Astrocyte (in vitro differentiated cells and primary cell): ENCODE results near the gene RAB6A. TPM values are rescaled to one million over a fixed set of nuclear protein-coding genes. Genes with fewer than 3 reads are reported as not detected.

Experiments
- DNase-seq: peaks from one replicate; pipeline ENCODE4 v3.0.0-alpha.2; 2010; ENCODE audit warnings: low read depth
- FAIRE-seq: peaks from 2 replicates; lab custom pipeline; 2011; peaks lifted over from hg19 to GRCh38; lab: Jason Lieb, UNC
- H2AFZ ChIP-seq: 2 replicates; pipeline ENCODE4 v1.6.0; 2012; ENCODE audit warnings: low read depth, low read length, inconsistent platforms
- H3K27ac ChIP-seq: 2 replicates; pipeline ENCODE4 v1.5.1; 2011; ENCODE audit warnings: low read depth, low read length, inconsistent platforms
- H3K27me3 ChIP-seq: 2 replicates; pipeline ENCODE4 v1.6.0; 2011; ENCODE audit warnings: low read length, inconsistent platforms; ENCODE audit not compliant: insufficient read depth
- H3K36me3 ChIP-seq: 2 replicates; pipeline ENCODE4 v1.5.1; 2011; ENCODE audit warnings: low read length, inconsistent platforms; ENCODE audit not compliant: insufficient read depth
- H3K4me1 ChIP-seq: 2 replicates; pipeline ENCODE4 v1.5.1; 2011; ENCODE audit warnings: low read length, inconsistent platforms; ENCODE audit not compliant: insufficient read depth
- H3K4me2 ChIP-seq: 2 replicates; pipeline ENCODE4 v1.6.0; 2012; ENCODE audit warnings: low read length, inconsistent platforms
- H3K4me3 ChIP-seq: 2 replicates; pipeline ENCODE4 v1.5.1; 2011; ENCODE audit warnings: low read depth, mild to moderate bottlenecking, low read length, inconsistent platforms; ENCODE audit not compliant: insufficient read depth
- H3K79me2 ChIP-seq: 2 replicates; pipeline ENCODE4 v1.6.0; 2012; ENCODE audit warnings: mild to moderate bottlenecking, low read length, inconsistent platforms; ENCODE audit not compliant: insufficient read depth
- H3K9ac ChIP-seq: 2 replicates; pipeline ENCODE4 v1.6.0; 2012; ENCODE audit warnings: mild to moderate bottlenecking, low read length, inconsistent platforms
- H3K9me3 ChIP-seq: 2 replicates; pipeline ENCODE4 v1.5.1; 2012; ENCODE audit warnings: low read depth, mild to moderate bottlenecking, low read length, inconsistent platforms; ENCODE audit not compliant: insufficient read depth
- H4K20me1 ChIP-seq: 2 replicates; pipeline ENCODE4 v1.6.0; 2012; ENCODE audit warnings: low read length, inconsistent platforms; ENCODE audit not compliant: insufficient read depth
- H3K27ac Mint-ChIP-seq: one replicate; pipeline ENCODE4 v1.8.0; 2021; ENCODE audit warnings: mild to moderate bottlenecking, mixed read lengths; ENCODE audit not compliant: unreplicated experiment
- H3K27me3 Mint-ChIP-seq: one replicate; pipeline ENCODE4 v1.8.0; 2021; ENCODE audit warnings: low read depth, mixed read lengths; ENCODE audit not compliant: unreplicated experiment
- H3K36me3 Mint-ChIP-seq: one replicate; pipeline ENCODE4 v1.8.0; 2021; ENCODE audit warnings: low read depth, mixed read lengths; ENCODE audit not compliant: unreplicated experiment
- H3K4me1 Mint-ChIP-seq: one replicate; pipeline ENCODE4 v1.8.0; 2021; ENCODE audit warnings: low read depth, mixed read lengths; ENCODE audit not compliant: unreplicated experiment
- H3K4me3 Mint-ChIP-seq: one replicate; pipeline ENCODE4 v1.8.0; 2021; ENCODE audit warnings: mild to moderate bottlenecking, moderate library complexity, mixed read lengths; ENCODE audit not compliant: unreplicated experiment
- H3K9me3 Mint-ChIP-seq: one replicate; pipeline ENCODE4 v1.8.0; 2021; ENCODE audit warnings: mild to moderate bottlenecking, mixed read lengths; ENCODE audit not compliant: unreplicated experiment
- CTCF ChIP-seq: IDR thresholded peaks from 2 replicates; pipeline ENCODE4 v1.5.1; 2011; ENCODE audit warnings: low read depth, mild to moderate bottlenecking, inconsistent platforms, low read length, moderate library complexity; ENCODE audit not compliant: insufficient read depth
- EZH2 ChIP-seq: IDR thresholded peaks from 2 replicates; pipeline ENCODE4 v1.6.1; 2012; ENCODE audit warnings: mild to moderate bottlenecking, low read length, inconsistent platforms; ENCODE audit not compliant: insufficient read depth
- total RNA-seq: library from RNA; stranded (reverse); gene quantifications from 2 replicates; pipeline ENCODE4 v1.2.1, GENCODE V29; 2021

RAB6A gene
- total RNA-seq, 1 donor from 2014 or later, result 185 TPM

GRCh38 chr11:73757598-73757997, 3.3 kb downstream of the RAB6A start:
- peak overlapping the region; percentile 89 for H3K4me2 ChIP-seq

GRCh38 chr11:73755670-73756069, 5.2 kb downstream of the RAB6A start:
- Histone ChIP-seq H3K27me3 (no peaks in the 10 kb centered on the region), H3K9me3 (no peaks in the 10 kb centered on the region), H3K4me1 (peaks cover 8% of the 10 kb centered on the region), H3K36me3 (no peaks in the 10 kb centered on the region), H3K4me3 (no peak overlapping the region), H3K4me2 (no peak overlapping the region), H3K9ac (no peak overlapping the region), H3K79me2 (peaks cover 98% of the 10 kb centered on the region), H2AFZ (no peak overlapping the region), H4K20me1 (peaks cover 86% of the 10 kb centered on the region), H3K27ac (no peak overlapping the region)
- Mint-ChIP-seq H3K27ac (no peak overlapping the region), H3K4me1 (peaks cover 12% of the 10 kb centered on the region), H3K4me3 (no peak overlapping the region), H3K27me3 (no peaks in the 10 kb centered on the region), H3K36me3 (no peaks in the 10 kb centered on the region), H3K9me3 (no peaks in the 10 kb centered on the region)
- no peak for DNase-seq
- no peak for FAIRE-seq
- TF ChIP-seq EZH2 (no peak), CTCF (no peak)

More at GRCh38 chr11:73757598-73757997, 3.3 kb downstream of the RAB6A start:
- Mint-ChIP-seq H3K27ac (no peak overlapping the region), H3K9me3 (no peaks in the 10 kb centered on the region), H3K27me3 (no peaks in the 10 kb centered on the region), H3K4me1 (peaks cover 3% of the 10 kb centered on the region), H3K4me3 (peak overlapping the region; percentile 100), H3K36me3 (peaks cover 3% of the 10 kb centered on the region)
- H3K36me3 ChIP-seq, result no peaks in the 10 kb centered on the region
- no peaks in the 10 kb centered on the region for H3K9me3 ChIP-seq
- no peaks in the 10 kb centered on the region for H3K27me3 ChIP-seq
- H3K27ac ChIP-seq, result no peak overlapping the region
- FAIRE-seq (no peak), DNase-seq (no peak)
- H4K20me1 ChIP-seq, result peaks cover 67% of the 10 kb centered on the region
- peaks cover 7% of the 10 kb centered on the region for H3K4me1 ChIP-seq
- no peak overlapping the region for H2AFZ ChIP-seq
- no peak overlapping the region for H3K4me3 ChIP-seq
- TF ChIP-seq EZH2 (no peak), CTCF (no peak)
- no peak overlapping the region for H3K9ac ChIP-seq
- peaks cover 81% of the 10 kb centered on the region for H3K79me2 ChIP-seq

GRCh38 chr11:73753938-73754337, 6.9 kb downstream of the RAB6A start:
- TF ChIP-seq EZH2 (no peak), CTCF (no peak)
- H3K27me3 ChIP-seq, result no peaks in the 10 kb centered on the region
- peaks cover 15% of the 10 kb centered on the region for H3K4me1 Mint-ChIP-seq
- H3K9me3 Mint-ChIP-seq, result no peaks in the 10 kb centered on the region
- H3K4me3 Mint-ChIP-seq, result no peak overlapping the region
- H3K79me2 ChIP-seq, result peaks cover 98% of the 10 kb centered on the region
- peaks cover 92% of the 10 kb centered on the region for H4K20me1 ChIP-seq
- no peak overlapping the region for H2AFZ ChIP-seq
- H3K27ac ChIP-seq, result no peak overlapping the region
- no peak overlapping the region for H3K27ac Mint-ChIP-seq
- no peaks in the 10 kb centered on the region for H3K36me3 Mint-ChIP-seq
- H3K4me2 ChIP-seq, result no peak overlapping the region
- peaks cover 8% of the 10 kb centered on the region for H3K4me1 ChIP-seq
- FAIRE-seq (no peak), DNase-seq (no peak)
- no peaks in the 10 kb centered on the region for H3K27me3 Mint-ChIP-seq
- no peaks in the 10 kb centered on the region for H3K9me3 ChIP-seq
- H3K36me3 ChIP-seq, result no peaks in the 10 kb centered on the region
- H3K4me3 ChIP-seq, result no peak overlapping the region
- no peak overlapping the region for H3K9ac ChIP-seq
